Thymus (tissue), 11 donors: ENCODE measurements around the gene UVSSA. TPM values are rescaled to one million over a fixed set of nuclear protein-coding genes. Genes with fewer than 3 reads are reported as not detected.

Source experiments
- DNase-seq, 9 donors: peaks; one replicate each; pipeline ENCODE4 v3.0.0-alpha.2; 2013; ENCODE audit warnings: low spot score in 9 of 9, low read depth in 6 of 9, missing footprints in 1 of 9
- H3K27ac ChIP-seq, 2 donors: one replicate each; pipeline ENCODE4 v1.5.1; 2013; ENCODE audit warnings: control low read depth in 1 of 2, low read depth in 1 of 2, low read length in 1 of 2, mild to moderate bottlenecking in 1 of 2, moderate library complexity in 1 of 2
- H3K27me3 ChIP-seq, 2 donors: one replicate each; pipeline ENCODE4 v1.5.1; 2013; ENCODE audit warnings: low read length in 1 of 2; ENCODE audit not compliant: control insufficient read depth in 2 of 2, insufficient read depth in 1 of 2
- H3K36me3 ChIP-seq, 2 donors: one replicate each; pipeline ENCODE4 v1.5.1; 2013; ENCODE audit warnings: low read length in 1 of 2, mild to moderate bottlenecking in 1 of 2, moderate library complexity in 1 of 2; ENCODE audit not compliant: control insufficient read depth in 2 of 2, insufficient read depth in 2 of 2
- H3K4me1 ChIP-seq, 2 donors: one replicate each; pipeline ENCODE4 v1.5.1; 2013; ENCODE audit warnings: low read length in 2 of 2; ENCODE audit not compliant: control insufficient read depth in 2 of 2, insufficient read depth in 2 of 2
- H3K4me3 ChIP-seq, 2 donors: one replicate each; pipeline ENCODE4 v1.5.1; 2013; ENCODE audit warnings: low read length in 2 of 2, control low read depth in 1 of 2, mild to moderate bottlenecking in 1 of 2
- H3K9me3 ChIP-seq, 2 donors: one replicate each; pipeline ENCODE4 v1.5.1; 2013; ENCODE audit warnings: low read length in 1 of 2, mild to moderate bottlenecking in 1 of 2; ENCODE audit not compliant: control insufficient read depth in 2 of 2, insufficient read depth in 1 of 2
- WGBS: extraction: QIAGEN DNeasy Blood & Tissue Kit; methylation state at CpG from one replicate; pipeline ENCODE4 v1.1.7; 2013; 5-methylcytosine and 5-hydroxymethylcytosine counted together
- polyA plus RNA-seq: library from polyadenylated mRNA; stranded (reverse); fragments of 200-250 nt; gene quantifications from one replicate; pipeline ENCODE4 v1.2.3, GENCODE V29; 2013
- total RNA-seq: library from RNA; stranded (reverse); fragments of 120-200 nt; gene quantifications from one replicate; pipeline ENCODE4 v1.2.4, GENCODE V29; 2013
- donor health status: healthy.

Gene UVSSA
- total and polyA plus RNA-seq, 2 donors: 3.9 to 15.4 TPM

GRCh38 chr4:1359976-1360375 lies 13.0 kb downstream of the UVSSA start:
- no peak overlapping the region for H3K27ac ChIP-seq
- DNase-seq: no peak
- H3K27me3 ChIP-seq: no peaks in the 10 kb centered on the region
- H3K4me3 ChIP-seq: no peak overlapping the region
- H3K4me1 ChIP-seq: no peaks in the 10 kb centered on the region
- no peaks in the 10 kb centered on the region for H3K9me3 ChIP-seq
- peaks cover 8 to 44% of the 10 kb centered on the region in 2 donors for H3K36me3 ChIP-seq
- WGBS: 98% methylated on average over 16 of the region's 16 CpGs

DNA sequence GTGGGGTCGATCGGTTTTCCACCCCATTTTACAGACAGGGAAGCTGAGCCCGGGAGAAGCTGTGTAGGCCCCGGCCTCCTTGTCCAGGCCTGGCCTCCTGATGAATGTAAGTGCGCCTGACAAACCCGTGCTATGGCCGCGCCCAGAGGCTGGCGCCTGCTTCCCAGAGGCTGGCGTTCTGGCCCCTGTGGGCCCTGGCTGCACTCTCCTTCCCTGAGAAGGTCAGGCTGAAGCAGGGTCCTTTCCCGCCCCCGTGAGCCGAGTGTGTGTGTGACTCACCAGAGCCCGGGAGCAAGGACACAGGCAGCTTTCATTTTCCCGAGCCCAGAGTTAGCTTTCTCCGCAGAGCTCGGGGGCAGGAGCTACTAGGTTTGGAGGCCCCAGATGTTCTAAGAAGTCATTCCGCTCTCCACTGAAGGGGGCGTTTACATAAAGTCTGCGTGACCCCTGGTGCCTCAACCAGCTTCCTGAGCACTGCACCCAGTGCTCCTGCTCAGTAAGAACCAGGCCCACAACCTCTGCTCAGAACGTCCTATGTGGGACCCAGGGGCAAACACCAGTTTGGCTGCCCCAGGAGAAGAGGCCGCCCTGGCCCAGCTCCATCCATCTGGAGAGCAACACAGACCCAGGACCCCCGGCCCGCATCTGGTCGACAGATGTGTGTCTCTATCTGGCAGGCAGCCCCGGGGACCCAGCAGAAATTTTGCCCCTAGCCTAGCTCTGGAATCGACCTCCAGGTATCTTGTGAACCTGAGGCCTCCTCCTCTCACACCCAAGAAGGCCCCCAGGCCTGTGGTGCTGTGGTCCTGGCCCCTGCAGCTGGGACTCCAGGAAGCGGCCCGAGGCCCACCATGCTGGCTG lies 13.6 kb downstream of the UVSSA start:
- Histone ChIP-seq H3K9me3 (no peaks in the 10 kb centered on the region), H3K36me3 (peaks cover 2 to 38% of the 10 kb centered on the region in 2 donors), H3K27me3 (no peaks in the 10 kb centered on the region), H3K27ac (no peak overlapping the region), H3K4me3 (no peak overlapping the region), H3K4me1 (no peaks in the 10 kb centered on the region)
- no peak for DNase-seq
- WGBS: 94% methylated on average over 29 of the region's 29 CpGs

DNA sequence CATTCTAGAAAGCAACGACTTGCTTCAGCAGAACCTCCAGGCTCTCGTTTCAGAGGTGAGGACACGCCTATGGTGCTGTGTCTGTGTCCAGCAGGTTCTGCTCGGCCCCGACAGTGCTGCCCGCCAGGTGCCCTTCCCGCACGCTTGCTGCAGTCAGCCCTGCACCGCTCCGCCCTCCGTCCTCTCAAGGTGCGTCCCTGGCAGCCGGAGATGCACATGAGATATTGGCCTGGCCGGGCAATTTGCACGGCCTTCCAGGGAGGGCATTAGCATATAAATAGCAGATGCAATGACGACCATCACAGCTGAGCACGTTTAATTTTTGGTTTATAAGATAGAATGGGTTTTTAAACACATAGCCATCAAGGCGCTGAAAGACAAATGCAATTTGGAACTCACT lies 14.4 kb downstream of the UVSSA start:
- 91% methylated on average over 18 of the region's 18 CpGs for WGBS
- no peak for DNase-seq

GRCh38 chr4:1362046-1362445 lies 15.0 kb downstream of the UVSSA start:
- peaks cover 0 to 4% of the 10 kb centered on the region in 2 donors for H3K4me1 ChIP-seq
- WGBS: 98% methylated on average over 10 of the region's 10 CpGs
- DNase-seq: no peak
- no peak overlapping the region for H3K4me3 ChIP-seq
- no peaks in the 10 kb centered on the region for H3K9me3 ChIP-seq
- no peaks in the 10 kb centered on the region for H3K27me3 ChIP-seq
- no peak overlapping the region for H3K27ac ChIP-seq
- H3K36me3 ChIP-seq: peaks cover 0 to 41% of the 10 kb centered on the region in 2 donors

More for the DNA sequence above, 14.4 kb downstream of the UVSSA start:
- Histone ChIP-seq H3K27ac (no peak overlapping the region), H3K4me3 (no peak overlapping the region), H3K27me3 (no peaks in the 10 kb centered on the region), H3K36me3 (peaks cover 0 to 40% of the 10 kb centered on the region in 2 donors), H3K9me3 (no peaks in the 10 kb centered on the region), H3K4me1 (peaks cover 0 to 4% of the 10 kb centered on the region in 2 donors)

- DNase-seq: no peak
- WGBS: 98% methylated on average over 17 of the region's 17 CpGs
- peaks cover 0 to 39% of the 10 kb centered on the region in 2 donors for H3K36me3 ChIP-seq
- H3K4me3 ChIP-seq: no peak overlapping the region
- no peaks in the 10 kb centered on the region for H3K27me3 ChIP-seq
- peaks cover 0 to 4% of the 10 kb centered on the region in 2 donors for H3K4me1 ChIP-seq
- no peaks in the 10 kb centered on the region for H3K9me3 ChIP-seq
- no peak overlapping the region for H3K27ac ChIP-seq
Measured at GRCh38 chr4:1362521-1362920, 15.5 kb downstream of the UVSSA start.

DNA sequence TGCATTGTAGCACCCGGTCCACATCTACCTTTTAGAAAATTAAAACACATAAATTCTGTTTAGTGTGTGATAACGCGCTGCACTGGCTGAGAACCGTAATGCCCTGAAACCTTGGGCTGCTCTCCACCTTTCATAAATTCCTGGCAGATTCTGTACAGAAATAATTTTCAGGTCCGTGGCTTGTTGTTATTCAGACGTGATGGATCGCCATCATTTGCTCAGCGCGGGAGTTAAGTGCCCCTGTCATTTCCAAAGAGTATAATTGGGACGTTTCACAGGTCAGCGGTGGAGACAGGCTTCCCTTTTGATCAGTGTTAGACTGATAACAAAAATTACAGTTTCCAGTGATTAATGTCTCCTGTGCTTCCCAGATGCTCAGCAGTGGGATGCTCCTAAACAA lies 16.5 kb downstream of the UVSSA start:
- WGBS: 97% methylated on average over 11 of the region's 11 CpGs
- Histone ChIP-seq H3K4me3 (no peak overlapping the region), H3K27ac (no peak overlapping the region), H3K36me3 (peaks cover 0 to 40% of the 10 kb centered on the region in 2 donors), H3K27me3 (no peaks in the 10 kb centered on the region), H3K9me3 (no peaks in the 10 kb centered on the region), H3K4me1 (peaks cover 0 to 4% of the 10 kb centered on the region in 2 donors)
- DNase-seq: no peak

GRCh38 chr4:1364217-1364616 lies 17.2 kb downstream of the UVSSA start:
- Histone ChIP-seq H3K4me3 (no peak overlapping the region), H3K27me3 (no peaks in the 10 kb centered on the region), H3K36me3 (peaks cover 0 to 41% of the 10 kb centered on the region in 2 donors), H3K4me1 (peaks cover 0 to 4% of the 10 kb centered on the region in 2 donors), H3K9me3 (no peaks in the 10 kb centered on the region), H3K27ac (no peak overlapping the region)
- DNase-seq: no peak
- WGBS: 86% methylated on average over 16 of the region's 18 CpGs

DNA sequence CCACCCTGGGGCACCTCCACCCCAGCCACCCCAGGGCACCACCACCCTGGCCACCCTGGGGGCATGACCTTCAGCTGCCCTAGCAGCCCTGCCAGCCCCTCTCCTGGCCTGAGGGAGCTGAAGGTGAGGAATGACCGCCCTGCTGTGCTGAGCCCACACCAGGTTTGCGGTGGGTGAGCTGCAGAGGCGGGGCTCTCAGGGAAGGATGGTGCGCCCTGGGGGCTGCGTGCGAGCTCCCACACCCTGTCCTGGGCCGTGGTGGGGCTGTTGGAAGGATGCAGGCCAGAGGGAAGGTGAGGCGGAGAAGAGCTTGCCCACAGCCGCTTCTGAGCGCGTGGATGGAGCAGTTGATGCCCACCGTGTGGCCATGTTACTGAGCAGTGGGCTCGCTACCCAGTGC lies 17.7 kb downstream of the UVSSA start:
- no peak for DNase-seq
- Histone ChIP-seq H3K27ac (no peak overlapping the region), H3K4me3 (no peak overlapping the region), H3K4me1 (peaks cover 0 to 4% of the 10 kb centered on the region in 2 donors), H3K9me3 (no peaks in the 10 kb centered on the region), H3K27me3 (no peaks in the 10 kb centered on the region), H3K36me3 (peaks cover 0 to 41% of the 10 kb centered on the region in 2 donors)
- WGBS: over 99% methylated on average over 13 of the region's 13 CpGs

- no peak overlapping the region for H3K4me3 ChIP-seq
- H3K9me3 ChIP-seq: no peaks in the 10 kb centered on the region
- H3K27ac ChIP-seq: no peak overlapping the region
- H3K4me1 ChIP-seq: peaks cover 0 to 4% of the 10 kb centered on the region in 2 donors
- peaks cover 0 to 42% of the 10 kb centered on the region in 2 donors for H3K36me3 ChIP-seq
- no peaks in the 10 kb centered on the region for H3K27me3 ChIP-seq
- peak in 1 of 9 donors; percentile 11 for DNase-seq
- WGBS: 78% methylated on average over 25 of the region's 25 CpGs
Measured at GRCh38 chr4:1365271-1366178, 18.5 kb downstream of the UVSSA start.
